Jurkat, Clone E6-1 (cell line): ENCODE data around the gene D2HGDH.
"Not testable (repeated sequence)": the region's sequence is repeated elsewhere in the genome, so short reads cannot be mapped to it uniquely, and the experiment has no call there.

Experiments used
- DNase-seq: peaks from one replicate; pipeline ENCODE4 v3.0.0-alpha.2; 2011; ENCODE audit warnings: low read depth, low spot score
- H3K4me3 ChIP-seq: 2 replicates; pipeline ENCODE4 v1.5.1; 2011; ENCODE audit warnings: mild to moderate bottlenecking, low read length, control low read depth, moderate library complexity

The D2HGDH gene

DNA sequence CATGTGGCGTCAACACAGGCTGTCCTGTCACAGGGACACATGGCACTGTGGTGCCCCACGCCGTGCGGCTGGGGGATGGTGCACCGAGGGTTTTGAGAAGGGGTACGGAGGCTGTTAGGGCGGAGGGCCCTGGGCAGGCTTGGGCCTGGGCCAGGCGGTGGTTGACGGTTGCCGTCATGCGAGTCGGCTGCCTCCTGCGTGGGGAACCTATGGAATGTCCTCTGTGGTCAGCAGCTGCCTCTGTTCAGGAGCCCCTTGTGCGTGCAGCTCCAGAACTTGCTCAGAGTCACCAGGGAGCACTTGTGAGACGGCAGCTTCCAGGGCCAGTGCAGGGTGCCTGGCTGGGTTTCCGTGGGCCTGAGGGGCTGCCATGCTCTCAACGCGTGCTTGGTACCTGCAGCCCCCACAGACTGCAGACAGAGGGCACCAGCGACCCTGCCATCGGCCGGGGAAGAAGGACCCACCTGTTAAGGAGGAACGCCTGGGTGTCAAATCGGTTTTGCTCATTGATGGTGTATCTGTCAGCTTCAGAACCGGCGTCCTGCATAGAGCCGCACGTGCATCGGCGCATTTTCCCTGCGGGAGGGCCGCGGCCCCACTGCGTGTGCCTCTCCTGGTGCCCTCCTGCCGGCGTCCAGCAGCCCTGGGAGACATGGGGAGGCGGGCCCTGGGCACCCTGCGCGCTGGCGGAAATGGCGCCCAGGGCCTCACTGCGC lies 10.0 kb upstream of the D2HGDH start:
- no peak overlapping the region for H3K4me3 ChIP-seq

DNA sequence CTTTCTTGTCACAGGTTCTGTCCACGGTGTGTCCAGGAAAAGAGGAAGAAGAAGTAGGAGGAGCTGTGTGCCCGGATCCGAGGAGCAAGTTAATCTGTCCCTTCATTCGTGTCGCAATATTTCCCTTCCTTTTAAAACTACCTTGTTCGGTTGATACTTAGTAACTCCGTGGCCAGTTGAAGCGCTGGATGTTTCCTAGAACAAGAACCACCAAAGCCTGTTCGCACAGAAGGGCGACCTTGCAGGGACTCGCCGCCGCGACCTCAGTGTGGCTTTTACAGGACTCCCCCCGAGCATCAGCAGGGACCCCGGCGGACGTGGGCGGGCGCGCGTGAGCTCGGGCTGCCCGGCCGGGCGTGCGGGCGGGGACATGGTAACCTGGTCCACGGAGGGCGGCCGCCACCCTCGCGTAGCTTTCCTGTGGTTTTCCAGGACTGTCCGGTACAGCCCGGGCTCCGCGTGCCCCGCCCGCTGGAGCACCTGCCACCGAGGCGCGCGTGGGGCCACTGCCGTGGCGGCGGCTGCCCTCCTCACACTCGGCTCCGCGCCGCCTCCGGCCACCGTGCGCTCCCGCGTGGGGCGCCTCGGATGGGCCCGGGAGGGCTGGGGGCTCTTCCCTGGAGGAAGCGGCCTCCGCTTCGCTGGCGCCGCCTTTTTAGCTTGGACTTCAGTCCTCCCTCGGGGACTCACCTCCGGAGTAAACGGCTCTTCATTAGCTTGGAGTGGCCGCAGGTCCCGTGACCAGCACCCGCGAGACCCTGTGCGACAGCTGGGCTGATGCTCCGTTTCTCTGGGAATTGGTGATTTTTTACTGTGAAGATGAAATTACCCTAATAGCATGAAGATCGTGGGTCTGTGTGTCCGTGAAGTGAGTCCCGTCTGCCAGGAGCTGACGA lies 9.2 kb upstream of the D2HGDH start:
- no peak overlapping the region for H3K4me3 ChIP-seq
- DNase-seq, result no peak

More for the DNA sequence above, 10.0 kb upstream of the D2HGDH start:
- no peak for DNase-seq

DNA sequence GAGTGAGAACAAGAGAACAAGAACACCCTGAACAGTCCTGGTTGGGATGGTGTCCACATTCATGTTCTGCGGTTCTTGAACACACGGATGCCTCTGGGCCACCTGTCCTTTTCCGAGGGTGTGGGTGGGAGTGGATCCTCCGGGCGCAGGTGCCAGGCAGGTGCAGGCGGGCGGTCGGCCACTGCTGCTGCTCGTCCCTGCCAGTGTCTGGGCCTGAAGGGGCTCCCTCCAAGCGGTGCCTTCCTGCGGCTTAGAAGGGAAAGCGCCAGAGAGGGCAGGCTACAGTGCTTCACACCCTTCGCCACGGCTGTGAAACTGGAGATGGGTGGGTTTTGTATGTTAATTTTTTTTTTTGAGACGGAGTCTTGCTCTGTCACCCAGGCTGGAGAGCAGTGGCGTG lies 8.0 kb upstream of the D2HGDH start:
- no peak for DNase-seq
- no peak overlapping the region for H3K4me3 ChIP-seq

DNA sequence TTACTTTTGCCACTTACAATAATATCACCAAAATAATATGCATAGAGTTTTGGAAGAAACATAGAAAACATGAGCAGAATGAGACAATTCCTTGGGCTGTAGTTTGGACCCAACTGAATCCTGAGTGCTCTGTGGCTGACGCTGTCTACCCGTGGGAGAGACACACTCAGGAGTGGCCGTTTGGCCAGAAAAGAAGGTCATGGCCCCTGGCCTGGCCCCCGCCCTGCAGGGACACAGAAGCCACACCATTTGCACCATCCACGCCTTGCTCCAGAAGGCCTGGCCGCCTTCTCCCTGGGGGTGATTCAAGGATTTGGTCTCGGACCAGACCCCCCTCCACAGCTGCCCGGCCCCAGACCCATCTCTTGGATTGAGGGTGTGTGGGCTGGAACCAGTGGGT lies 6.4 kb upstream of the D2HGDH start:
- H3K4me3 ChIP-seq, result no peak overlapping the region
- no peak for DNase-seq

DNA sequence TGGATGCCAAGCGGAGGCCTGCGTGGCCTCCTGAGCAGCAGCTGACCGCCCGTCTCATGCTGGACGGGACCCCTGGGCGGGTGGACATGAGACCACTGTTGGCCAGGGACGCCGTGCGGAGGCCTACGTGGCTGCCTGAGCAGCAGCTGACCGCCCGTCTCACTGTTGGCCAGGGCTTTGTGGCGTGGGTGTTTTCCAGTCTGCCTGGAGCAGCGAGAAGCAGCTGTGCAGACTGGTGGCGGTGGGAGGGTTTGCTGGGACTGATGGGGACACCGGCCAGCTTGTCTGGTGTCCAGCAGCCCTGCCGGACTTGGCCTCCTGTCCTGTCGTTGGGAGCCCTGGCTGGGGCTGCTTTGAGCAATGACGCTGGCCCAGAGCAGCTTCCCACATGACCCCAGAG lies 5.8 kb upstream of the D2HGDH start:
- H3K4me3 ChIP-seq, result no peak overlapping the region
- DNase-seq, result no peak

DNA sequence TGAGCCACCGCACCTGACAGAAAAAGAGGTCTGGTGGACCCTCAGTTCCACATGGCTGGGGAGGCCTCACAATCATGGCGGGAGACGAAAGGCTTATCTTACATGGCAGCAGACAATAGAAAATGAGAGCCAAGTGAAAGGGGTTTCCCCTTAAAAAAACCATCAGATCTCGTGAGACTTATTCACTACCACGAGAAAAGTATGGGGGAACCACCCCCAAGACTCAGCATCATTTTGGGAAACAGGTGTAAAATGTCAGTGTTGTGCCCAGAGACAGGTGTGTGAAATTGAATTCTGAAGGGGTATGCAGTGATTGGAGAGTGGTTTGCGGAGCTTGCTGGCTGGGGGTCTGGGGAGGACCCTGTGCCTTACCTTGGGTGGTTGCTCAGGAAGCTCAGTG lies 4.6 kb upstream of the D2HGDH start:
- DNase-seq, result no peak
- no peak overlapping the region for H3K4me3 ChIP-seq

DNA sequence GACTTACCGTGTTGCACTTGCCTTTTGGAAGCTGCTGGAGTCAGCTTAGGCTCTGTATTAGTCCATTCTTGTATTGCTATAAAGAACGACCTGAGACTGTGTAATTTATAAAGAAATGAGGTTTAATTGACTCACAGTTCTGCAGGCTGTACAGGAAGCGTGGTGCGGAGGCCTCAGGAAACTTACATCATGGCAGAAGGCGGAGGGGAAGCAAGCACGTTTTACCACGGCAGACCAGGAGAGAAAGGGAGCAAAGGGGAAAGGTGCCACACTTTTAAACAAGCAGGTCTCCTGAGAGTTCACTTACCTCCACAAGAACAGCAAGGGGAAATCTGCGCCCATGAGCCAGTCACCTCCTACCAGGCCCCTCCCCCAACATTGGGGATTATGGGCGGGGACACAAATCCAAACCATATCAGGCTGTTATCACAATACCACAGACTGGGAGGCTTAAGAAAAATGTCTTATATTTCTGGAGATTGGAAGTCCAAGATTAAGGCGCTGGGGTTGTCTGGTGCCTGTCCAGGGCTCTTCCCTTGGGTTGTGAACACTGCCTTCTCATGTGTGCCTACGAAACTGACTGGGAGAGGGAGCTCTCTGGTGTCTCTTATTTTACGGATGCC lies 3.6 kb upstream of the D2HGDH start:
- peak; percentile 11 for DNase-seq
- H3K4me3 ChIP-seq, result no peak overlapping the region

DNA sequence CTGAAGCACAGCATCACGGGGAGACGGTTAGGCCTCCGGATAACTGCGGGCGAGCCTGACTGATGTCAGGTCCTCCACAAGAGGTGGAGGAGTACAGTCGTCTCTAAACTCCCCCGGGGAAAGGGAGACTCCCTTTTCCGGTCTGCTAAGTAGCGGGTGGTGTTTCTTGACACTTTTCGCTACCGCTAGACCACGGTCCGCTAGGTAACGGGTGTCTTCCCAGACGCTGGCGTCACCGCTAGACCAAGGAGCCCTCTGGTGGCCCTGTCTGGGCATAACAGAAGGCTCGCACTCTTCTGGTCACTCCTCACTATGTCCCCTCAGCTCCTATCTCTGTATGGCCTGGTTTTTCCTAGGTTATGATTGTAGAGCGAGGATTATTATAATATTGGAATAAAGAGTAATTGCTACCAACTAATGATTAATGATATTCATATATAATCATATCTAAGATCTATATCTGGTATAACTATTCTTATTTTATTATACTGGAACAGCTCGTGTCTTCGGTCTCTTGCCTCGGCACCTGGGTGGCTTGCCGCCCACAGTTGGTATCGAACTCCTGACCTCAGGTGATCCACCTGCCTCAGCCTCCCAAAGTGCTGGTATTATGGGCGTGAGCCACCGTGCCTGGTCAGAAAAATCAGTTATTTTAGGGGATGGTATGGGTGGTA lies 1.8 kb upstream of the D2HGDH start:
- peak; percentile 28 for DNase-seq
- not testable (repeated sequence) for H3K4me3 ChIP-seq

DNA sequence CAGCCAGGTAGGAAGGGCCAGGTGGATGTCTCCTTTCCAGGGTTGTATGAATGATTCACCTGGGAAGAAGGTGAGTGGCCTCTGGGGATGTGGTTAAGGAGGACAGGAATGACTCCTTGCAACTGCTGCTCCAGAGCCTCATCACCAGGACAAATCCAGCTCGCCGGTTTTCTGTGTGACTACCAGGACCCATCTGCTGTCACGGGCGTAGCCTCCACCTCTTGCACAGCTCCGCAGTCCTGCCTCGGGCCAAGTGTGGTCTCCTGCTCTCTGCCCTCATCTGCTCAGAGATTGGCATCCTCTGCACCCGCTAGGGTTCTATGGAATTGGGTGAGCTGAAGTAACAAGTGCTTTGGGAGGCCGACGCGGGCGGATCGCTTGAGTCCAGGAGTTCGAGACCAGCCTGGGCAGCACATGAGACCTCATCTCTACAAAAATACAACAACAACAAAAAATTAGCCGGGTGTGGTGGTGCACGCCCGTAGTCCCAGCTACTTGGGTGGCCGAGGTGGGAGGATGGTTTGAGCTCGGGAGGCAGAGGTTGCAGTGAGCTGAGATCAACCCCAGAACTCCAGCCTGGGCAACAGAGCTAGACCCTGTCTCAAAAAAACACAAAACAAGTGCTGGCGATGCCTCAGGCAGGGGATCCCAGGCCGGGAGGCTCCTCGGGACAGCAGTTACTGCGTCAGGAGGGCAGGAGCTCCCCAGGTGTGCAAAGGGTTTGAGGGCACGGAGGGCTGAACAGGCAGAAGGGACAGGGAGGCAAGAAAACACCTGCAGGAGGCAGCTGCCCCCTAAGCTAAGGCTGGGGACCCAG lies 831 bp upstream of the D2HGDH start:
- no peak for DNase-seq
- peak overlapping the region; percentile 50 for H3K4me3 ChIP-seq

DNA sequence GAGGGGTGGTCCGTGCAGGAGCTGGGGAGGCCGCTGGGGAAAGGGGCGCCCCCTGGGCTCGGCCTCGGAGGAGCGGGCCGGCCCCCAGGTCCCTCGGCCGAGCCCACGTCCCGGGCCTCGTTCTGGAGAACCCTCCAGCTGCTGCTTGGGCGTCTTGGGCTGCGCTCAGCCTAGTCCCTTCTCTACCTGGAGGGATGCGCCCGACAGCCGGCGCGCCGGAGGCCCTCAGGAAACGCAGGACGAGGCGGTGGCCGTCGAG lies 293 bp upstream of the D2HGDH start:
- no peak for DNase-seq
- H3K4me3 ChIP-seq, result peak overlapping the region; percentile 50

DNA sequence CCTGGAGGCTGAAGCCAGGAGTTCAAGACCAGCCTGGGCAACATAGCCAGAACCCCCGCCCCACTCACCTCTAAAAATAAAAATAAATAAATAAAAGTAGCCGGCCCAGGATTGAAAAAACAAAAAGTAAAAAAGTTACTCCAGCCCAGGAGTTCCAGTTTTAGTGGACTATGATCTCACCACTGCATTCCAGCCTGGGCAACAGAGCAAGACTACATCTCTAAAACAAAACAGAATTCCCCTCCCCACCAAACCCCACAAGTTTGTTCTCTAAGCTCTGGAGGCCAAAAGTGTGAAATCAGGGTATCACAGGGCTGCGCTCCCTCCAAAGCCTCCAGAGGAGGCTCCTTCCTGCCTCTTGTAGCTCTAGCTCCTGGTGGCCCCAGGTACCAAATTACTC lies 1.7 kb downstream of the D2HGDH start:
- H3K4me3 ChIP-seq, result no peak overlapping the region
- DNase-seq, result no peak

DNA sequence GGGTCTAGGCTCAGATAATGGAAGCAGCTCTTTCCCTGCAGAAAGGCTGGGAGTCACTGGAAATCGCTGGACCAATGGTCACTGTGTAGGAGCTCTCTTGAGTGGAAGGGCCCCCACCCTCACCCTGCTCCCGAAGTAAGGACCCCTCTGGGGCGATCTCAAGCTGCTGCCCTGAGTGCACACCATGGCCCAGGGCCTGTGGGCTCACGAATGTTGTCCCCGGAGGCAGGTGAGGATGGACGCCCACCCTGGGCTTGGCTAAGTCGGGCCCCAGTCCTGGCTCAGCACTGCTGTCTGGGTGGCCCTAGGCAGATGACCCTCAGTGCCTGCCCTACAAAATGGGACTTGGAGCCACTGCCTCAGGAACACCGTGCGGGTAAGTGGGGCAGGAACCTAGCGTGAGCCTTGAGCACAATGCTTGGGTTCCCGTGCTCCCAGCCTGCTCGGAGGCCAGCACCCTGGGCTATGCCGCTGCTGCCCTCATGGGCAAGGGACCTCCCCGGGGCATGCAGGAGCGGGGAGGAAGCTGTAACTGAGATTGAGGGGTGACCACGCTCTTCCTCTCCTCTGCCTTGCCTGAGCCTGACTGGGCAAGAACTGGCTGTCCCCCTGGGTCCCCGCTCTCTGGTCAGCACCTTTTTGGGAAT lies 3.7 kb downstream of the D2HGDH start:
- no peak for DNase-seq
- H3K4me3 ChIP-seq, result no peak overlapping the region

DNA sequence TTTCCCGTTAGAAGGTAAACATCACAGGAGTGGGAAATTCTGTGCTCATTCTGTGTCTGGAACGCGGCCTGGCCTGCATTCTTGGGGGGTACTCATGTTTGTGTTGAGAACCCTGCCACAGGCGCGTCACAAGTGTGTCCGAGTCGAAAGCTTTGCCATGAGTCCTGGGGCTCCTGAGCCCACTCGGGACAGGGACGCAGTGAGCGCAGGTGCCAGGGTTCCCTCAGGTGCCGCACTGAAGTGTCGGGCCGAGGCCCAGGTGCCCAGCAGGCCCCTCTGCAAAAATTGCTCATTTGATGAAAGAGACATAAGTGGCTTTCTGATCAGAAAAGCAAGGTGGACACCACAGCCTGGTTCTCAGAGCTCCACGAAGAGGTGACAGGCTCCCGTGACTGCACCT lies 4.7 kb downstream of the D2HGDH start:
- no peak overlapping the region for H3K4me3 ChIP-seq
- DNase-seq, result no peak

DNA sequence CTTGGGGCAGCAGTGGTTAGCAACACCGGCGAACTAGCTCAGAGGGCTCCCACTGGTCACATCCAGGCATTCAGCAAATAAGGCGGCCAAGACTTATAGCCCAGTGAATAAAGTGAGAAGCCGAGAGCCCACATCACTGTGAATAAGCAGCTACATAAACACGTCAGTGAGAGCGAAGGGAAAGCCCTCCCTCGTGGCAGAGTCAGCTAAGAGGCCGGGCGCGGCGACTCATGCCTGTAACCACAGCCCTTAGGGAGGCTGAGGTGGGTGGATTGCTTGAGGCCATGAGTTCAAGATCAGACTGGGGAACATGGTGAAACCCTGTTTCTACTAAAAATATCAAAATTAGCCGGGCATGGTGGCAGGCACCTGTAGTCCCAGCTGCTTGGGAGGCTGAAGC lies 5.2 kb downstream of the D2HGDH start:
- DNase-seq, result no peak
- no peak overlapping the region for H3K4me3 ChIP-seq

DNA sequence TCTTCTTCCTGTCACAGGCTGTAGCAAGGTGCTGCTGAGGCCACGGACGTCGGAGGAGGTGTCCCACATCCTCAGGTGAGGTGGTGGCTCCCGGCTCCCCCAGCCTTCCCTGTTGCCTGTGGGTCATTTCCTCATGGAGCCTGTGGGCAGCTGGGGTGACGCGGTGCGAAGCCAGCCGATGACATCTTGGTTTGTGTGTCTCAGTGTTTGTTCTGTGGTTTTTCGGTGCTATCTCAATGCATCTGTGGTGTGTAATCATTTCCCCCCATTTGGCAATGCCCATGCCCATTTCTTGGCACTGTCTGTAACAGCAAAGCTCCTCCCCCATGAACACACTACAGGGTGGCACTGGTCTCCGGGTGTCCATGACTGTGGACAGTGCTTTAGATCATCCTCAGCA lies 6.6 kb downstream of the D2HGDH start:
- DNase-seq, result no peak
- no peak overlapping the region for H3K4me3 ChIP-seq

DNA sequence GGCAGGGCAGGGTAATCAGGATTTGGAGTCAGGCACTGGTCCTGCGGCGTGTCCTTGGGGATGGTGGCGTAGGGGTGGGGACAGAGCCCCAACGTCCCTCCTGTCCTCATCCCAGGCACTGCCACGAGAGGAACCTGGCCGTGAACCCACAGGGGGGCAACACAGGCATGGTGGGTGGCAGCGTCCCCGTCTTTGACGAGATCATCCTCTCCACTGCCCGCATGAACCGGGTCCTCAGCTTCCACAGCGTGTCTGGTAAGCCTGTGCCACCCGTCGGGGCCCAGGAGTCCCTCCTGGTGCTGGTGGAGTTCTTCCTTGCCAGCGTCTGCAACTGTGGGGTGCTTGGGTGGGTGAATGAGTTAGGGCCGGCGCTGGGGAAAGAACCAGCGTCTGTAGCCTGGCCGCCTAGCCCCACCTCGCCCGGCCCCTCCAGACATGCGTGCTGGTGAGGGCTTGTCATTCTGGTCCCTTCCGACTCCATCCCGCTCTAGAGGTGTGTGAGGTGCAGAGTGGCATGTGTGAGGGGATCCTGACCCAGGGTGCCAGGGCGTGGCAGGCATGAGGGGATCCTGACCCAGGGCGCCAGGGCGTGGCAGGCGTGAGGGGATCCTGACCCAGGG lies 8.0 kb downstream of the D2HGDH start:
- no peak for DNase-seq
- no peak overlapping the region for H3K4me3 ChIP-seq

DNA sequence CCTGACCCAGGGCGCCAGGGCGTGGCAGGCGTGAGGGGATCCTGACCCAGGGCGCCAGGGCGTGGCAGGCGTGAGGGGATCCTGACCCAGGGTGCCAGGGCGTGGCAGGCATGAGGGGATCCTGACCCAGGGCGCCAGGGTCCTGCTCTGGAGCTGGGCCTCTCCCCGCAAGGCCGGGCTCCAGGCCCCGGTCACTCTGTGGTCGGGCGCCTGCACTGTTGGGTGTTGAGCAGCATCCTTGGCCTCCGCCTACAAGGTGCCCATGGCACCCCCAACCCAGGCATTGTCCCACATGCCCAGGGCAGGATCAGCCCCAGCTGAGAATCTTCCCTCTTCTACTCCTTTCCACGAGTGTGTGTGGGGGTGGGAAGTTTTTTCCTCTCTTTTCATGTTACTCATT lies 8.6 kb downstream of the D2HGDH start:
- DNase-seq, H3K4me3 ChIP-seq: not testable (repeated sequence)

DNA sequence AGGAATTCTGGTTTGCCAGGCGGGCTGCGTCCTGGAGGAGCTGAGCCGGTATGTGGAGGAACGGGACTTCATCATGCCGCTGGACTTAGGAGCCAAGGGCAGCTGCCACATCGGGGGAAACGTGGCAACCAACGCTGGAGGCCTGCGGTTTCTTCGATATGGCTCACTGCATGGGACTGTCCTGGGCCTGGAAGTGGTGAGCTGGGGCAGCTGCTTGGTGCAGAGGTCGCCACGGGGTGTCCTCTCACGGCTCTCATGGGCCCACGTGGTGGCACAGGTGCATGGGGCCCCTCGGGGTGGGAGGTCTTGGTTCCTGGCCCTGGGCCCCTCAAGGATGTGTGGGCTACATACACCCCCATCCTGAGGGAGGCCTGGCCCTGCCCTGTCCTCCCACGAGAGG lies 9.2 kb downstream of the D2HGDH start:
- no peak for DNase-seq
- H3K4me3 ChIP-seq, result no peak overlapping the region
